Neural progenitor cell (in vitro differentiated cells): ENCODE results near the gene DYNLT5. TPM values are rescaled to one million over a fixed set of nuclear protein-coding genes. Genes with fewer than 3 reads are reported as not detected.

Experiments
- DNase-seq: peaks from one replicate; pipeline ENCODE4 v3.0.0-alpha.2; 2016; ENCODE audit warnings: low spot score
- H2AFZ ChIP-seq: fragments of 200-600 bp; sonication (generic); replicated peaks from 2 replicates; pipeline ENCODE4 v1.6.1; 2016; ENCODE audit warnings: antibody characterized with exemption
- H3F3A ChIP-seq: fragments of 200-600 bp; sonication (generic); 2 replicates; pipeline ENCODE4 v1.6.1; 2016; ENCODE audit warnings: antibody characterized with exemption, low read depth
- H3K27ac ChIP-seq: fragments of 200-600 bp; sonication (generic); 2 replicates; pipeline ENCODE4 v1.5.1; 2016; ENCODE audit warnings: mild to moderate bottlenecking
- H3K27me3 ChIP-seq: fragments of 200-600 bp; sonication (generic); 2 replicates; pipeline ENCODE4 v1.6.1; 2016; ENCODE audit warnings: mild to moderate bottlenecking, moderate library complexity
- H3K36me3 ChIP-seq: fragments of 200-600 bp; sonication (generic); 2 replicates; pipeline ENCODE4 v1.5.1; 2016
- H3K4me1 ChIP-seq: fragments of 200-600 bp; sonication (generic); 2 replicates; pipeline ENCODE4 v1.6.1; 2016; ENCODE audit warnings: mixed run types
- H3K4me2 ChIP-seq: fragments of 200-600 bp; sonication (generic); 2 replicates; pipeline ENCODE4 v1.6.1; 2016
- H3K4me3 ChIP-seq: fragments of 200-600 bp; sonication (generic); 2 replicates; pipeline ENCODE4 v1.5.1; 2016
- H3K79me2 ChIP-seq: fragments of 200-600 bp; sonication (generic); 2 replicates; pipeline ENCODE4 v1.6.1; 2016; ENCODE audit warnings: low read depth
- H3K9ac ChIP-seq: fragments of 200-600 bp; sonication (generic); 2 replicates; pipeline ENCODE4 v1.6.1; 2016
- H3K9me3 ChIP-seq: fragments of 200-600 bp; sonication (generic); 2 replicates; pipeline ENCODE4 v1.5.1; 2016; ENCODE audit warnings: low read depth
- H4K20me1 ChIP-seq: fragments of 200-600 bp; sonication (generic); 2 replicates; pipeline ENCODE4 v1.6.1; 2016; ENCODE audit warnings: low read depth
- H3K27ac Mint-ChIP-seq: 3 replicates; pipeline ENCODE4 v1.8.0; 2021; ENCODE audit warnings: mixed read lengths
- H3K27me3 Mint-ChIP-seq: 2 replicates; pipeline ENCODE4 v1.8.0; 2022; ENCODE audit warnings: low read depth, mild to moderate bottlenecking, inconsistent platforms, moderate library complexity, mixed read lengths; ENCODE audit not compliant: insufficient read depth
- H3K36me3 Mint-ChIP-seq: 3 replicates; pipeline ENCODE4 v1.8.0; 2021; ENCODE audit warnings: mixed read lengths
- H3K4me1 Mint-ChIP-seq: 3 replicates; pipeline ENCODE4 v1.8.0; 2021; ENCODE audit warnings: mixed read lengths
- H3K4me3 Mint-ChIP-seq: 3 replicates; pipeline ENCODE4 v1.8.0; 2021; ENCODE audit warnings: mild to moderate bottlenecking, moderate library complexity, mixed read lengths
- H3K9me3 Mint-ChIP-seq: 3 replicates; pipeline ENCODE4 v1.8.0; 2020; ENCODE audit warnings: mixed read lengths
- CTCF ChIP-seq: fragments of 200-600 bp; sonication (generic); IDR thresholded peaks from 2 replicates; pipeline ENCODE4 v1.5.1; 2017; ENCODE audit warnings: antibody characterized with exemption, mild to moderate bottlenecking
- EZH2 ChIP-seq: fragments of 200-600 bp; sonication (generic); IDR thresholded peaks from 2 replicates; pipeline ENCODE4 v1.6.1; 2017; ENCODE audit warnings: antibody characterized with exemption, mild to moderate bottlenecking, moderate library complexity
- EZH2phosphoT487 ChIP-seq: fragments of 200-600 bp; sonication (generic); IDR thresholded peaks from 2 replicates; pipeline ENCODE4 v1.6.1; 2017; ENCODE audit warnings: antibody characterized with exemption
- total RNA-seq: library from RNA; depleted of rRNA; stranded (reverse); fragments of >200 nt; gene quantifications from 2 replicates; pipeline ENCODE4 v1.2.3, GENCODE V29; 2015; ENCODE audit warnings: low replicate concordance

The DYNLT5 gene
- total RNA-seq, 1 donor from 2014 or later = 0.22 TPM

GRCh38 chr1:66777831-66778230, 25.6 kb downstream of the DYNLT5 start:
- Histone ChIP-seq H3K79me2 (no peaks in the 10 kb centered on the region), H3K36me3 (no peaks in the 10 kb centered on the region), H3K9me3 (no peaks in the 10 kb centered on the region), H3K4me2 (no peak overlapping the region), H3K27ac (no peak overlapping the region), H3K27me3 (no peaks in the 10 kb centered on the region), H3K4me1 (peaks cover 11% of the 10 kb centered on the region), H3K9ac (no peak overlapping the region), H3F3A (no peaks in the 10 kb centered on the region), H2AFZ (no peak overlapping the region), H3K4me3 (no peak overlapping the region), H4K20me1 (no peaks in the 10 kb centered on the region)
- Mint-ChIP-seq H3K4me3 (no peak overlapping the region), H3K4me1 (peaks cover 14% of the 10 kb centered on the region), H3K9me3 (peaks cover 10% of the 10 kb centered on the region), H3K27me3 (peaks cover 4% of the 10 kb centered on the region), H3K36me3 (no peaks in the 10 kb centered on the region), H3K27ac (no peak overlapping the region)
- no peak for DNase-seq
- TF ChIP-seq EZH2 = no peak
- TF ChIP-seq CTCF = no peak
- TF ChIP-seq EZH2phosphoT487 = no peak

GRCh38 chr1:66778266-66778665, 26.0 kb downstream of the DYNLT5 start:
- Histone ChIP-seq H3K27me3 (no peaks in the 10 kb centered on the region), H3K4me1 (peaks cover 7% of the 10 kb centered on the region), H3K9me3 (no peaks in the 10 kb centered on the region), H3K36me3 (no peaks in the 10 kb centered on the region), H4K20me1 (no peaks in the 10 kb centered on the region), H3K27ac (no peak overlapping the region), H2AFZ (no peak overlapping the region), H3K79me2 (no peaks in the 10 kb centered on the region), H3F3A (no peaks in the 10 kb centered on the region), H3K4me3 (no peak overlapping the region), H3K9ac (no peak overlapping the region), H3K4me2 (no peak overlapping the region)
- DNase-seq = no peak
- TF ChIP-seq EZH2 (no peak), EZH2phosphoT487 (no peak), CTCF (no peak)
- Mint-ChIP-seq H3K4me3 (no peak overlapping the region), H3K9me3 (peaks cover 10% of the 10 kb centered on the region), H3K36me3 (no peaks in the 10 kb centered on the region), H3K4me1 (peaks cover 10% of the 10 kb centered on the region), H3K27ac (no peak overlapping the region), H3K27me3 (peaks cover 4% of the 10 kb centered on the region)

- Mint-ChIP-seq H3K27ac (no peak overlapping the region), H3K36me3 (no peaks in the 10 kb centered on the region), H3K27me3 (peaks cover 4% of the 10 kb centered on the region), H3K9me3 (peaks cover 10% of the 10 kb centered on the region), H3K4me1 (peaks cover 4% of the 10 kb centered on the region), H3K4me3 (no peak overlapping the region)
- DNase-seq = no peak
- Histone ChIP-seq H4K20me1 (no peaks in the 10 kb centered on the region), H3K79me2 (no peaks in the 10 kb centered on the region), H3K27me3 (no peaks in the 10 kb centered on the region), H3K9ac (no peak overlapping the region), H2AFZ (no peak overlapping the region), H3K4me1 (peaks cover under 1% of the 10 kb centered on the region), H3K4me2 (no peak overlapping the region), H3F3A (no peaks in the 10 kb centered on the region), H3K36me3 (no peaks in the 10 kb centered on the region), H3K4me3 (no peak overlapping the region), H3K27ac (no peak overlapping the region), H3K9me3 (no peaks in the 10 kb centered on the region)
- TF ChIP-seq CTCF = no peak
- no peak for TF ChIP-seq EZH2phosphoT487
- TF ChIP-seq EZH2 = no peak
Measured at GRCh38 chr1:66778969-66779368, 26.7 kb downstream of the DYNLT5 start.
